Neural progenitor cell (in vitro differentiated cells): ENCODE data around the gene RFFL. TPM values are rescaled to one million over a fixed set of nuclear protein-coding genes. Genes with fewer than 3 reads are reported as not detected.

Source experiments
- DNase-seq: peaks from one replicate; pipeline ENCODE4 v3.0.0-alpha.2; 2016; ENCODE audit warnings: low spot score
- H2AFZ ChIP-seq: fragments of 200-600 bp; sonication (generic); replicated peaks from 2 replicates; pipeline ENCODE4 v1.6.1; 2016; ENCODE audit warnings: antibody characterized with exemption
- H3F3A ChIP-seq: fragments of 200-600 bp; sonication (generic); 2 replicates; pipeline ENCODE4 v1.6.1; 2016; ENCODE audit warnings: antibody characterized with exemption, low read depth
- H3K27ac ChIP-seq: fragments of 200-600 bp; sonication (generic); 2 replicates; pipeline ENCODE4 v1.5.1; 2016; ENCODE audit warnings: mild to moderate bottlenecking
- H3K27me3 ChIP-seq: fragments of 200-600 bp; sonication (generic); 2 replicates; pipeline ENCODE4 v1.6.1; 2016; ENCODE audit warnings: mild to moderate bottlenecking, moderate library complexity
- H3K36me3 ChIP-seq: fragments of 200-600 bp; sonication (generic); 2 replicates; pipeline ENCODE4 v1.5.1; 2016
- H3K4me1 ChIP-seq: fragments of 200-600 bp; sonication (generic); 2 replicates; pipeline ENCODE4 v1.6.1; 2016; ENCODE audit warnings: mixed run types
- H3K4me2 ChIP-seq: fragments of 200-600 bp; sonication (generic); 2 replicates; pipeline ENCODE4 v1.6.1; 2016
- H3K4me3 ChIP-seq: fragments of 200-600 bp; sonication (generic); 2 replicates; pipeline ENCODE4 v1.5.1; 2016
- H3K79me2 ChIP-seq: fragments of 200-600 bp; sonication (generic); 2 replicates; pipeline ENCODE4 v1.6.1; 2016; ENCODE audit warnings: low read depth
- H3K9ac ChIP-seq: fragments of 200-600 bp; sonication (generic); 2 replicates; pipeline ENCODE4 v1.6.1; 2016
- H3K9me3 ChIP-seq: fragments of 200-600 bp; sonication (generic); 2 replicates; pipeline ENCODE4 v1.5.1; 2016; ENCODE audit warnings: low read depth
- H4K20me1 ChIP-seq: fragments of 200-600 bp; sonication (generic); 2 replicates; pipeline ENCODE4 v1.6.1; 2016; ENCODE audit warnings: low read depth
- H3K27ac Mint-ChIP-seq: 3 replicates; pipeline ENCODE4 v1.8.0; 2021; ENCODE audit warnings: mixed read lengths
- H3K27me3 Mint-ChIP-seq: 2 replicates; pipeline ENCODE4 v1.8.0; 2022; ENCODE audit warnings: low read depth, mild to moderate bottlenecking, inconsistent platforms, moderate library complexity, mixed read lengths; ENCODE audit not compliant: insufficient read depth
- H3K36me3 Mint-ChIP-seq: 3 replicates; pipeline ENCODE4 v1.8.0; 2021; ENCODE audit warnings: mixed read lengths
- H3K4me1 Mint-ChIP-seq: 3 replicates; pipeline ENCODE4 v1.8.0; 2021; ENCODE audit warnings: mixed read lengths
- H3K4me3 Mint-ChIP-seq: 3 replicates; pipeline ENCODE4 v1.8.0; 2021; ENCODE audit warnings: mild to moderate bottlenecking, moderate library complexity, mixed read lengths
- H3K9me3 Mint-ChIP-seq: 3 replicates; pipeline ENCODE4 v1.8.0; 2020; ENCODE audit warnings: mixed read lengths
- EZH2 ChIP-seq: fragments of 200-600 bp; sonication (generic); IDR thresholded peaks from 2 replicates; pipeline ENCODE4 v1.6.1; 2017; ENCODE audit warnings: antibody characterized with exemption, mild to moderate bottlenecking, moderate library complexity
- EZH2phosphoT487 ChIP-seq: fragments of 200-600 bp; sonication (generic); IDR thresholded peaks from 2 replicates; pipeline ENCODE4 v1.6.1; 2017; ENCODE audit warnings: antibody characterized with exemption
- total RNA-seq: library from RNA; depleted of rRNA; stranded (reverse); fragments of >200 nt; gene quantifications from 2 replicates; pipeline ENCODE4 v1.2.3, GENCODE V29; 2015; ENCODE audit warnings: low replicate concordance
- TF ChIP-seq, protein P1 (sequence below): fragments of 200-600 bp; sonication (generic); IDR thresholded peaks from 2 replicates; pipeline ENCODE4 v1.5.1; 2017; ENCODE audit warnings: antibody characterized with exemption, mild to moderate bottlenecking

Gene RFFL
- total RNA-seq, 1 donor from 2014 or later = 20.6 TPM

DNA sequence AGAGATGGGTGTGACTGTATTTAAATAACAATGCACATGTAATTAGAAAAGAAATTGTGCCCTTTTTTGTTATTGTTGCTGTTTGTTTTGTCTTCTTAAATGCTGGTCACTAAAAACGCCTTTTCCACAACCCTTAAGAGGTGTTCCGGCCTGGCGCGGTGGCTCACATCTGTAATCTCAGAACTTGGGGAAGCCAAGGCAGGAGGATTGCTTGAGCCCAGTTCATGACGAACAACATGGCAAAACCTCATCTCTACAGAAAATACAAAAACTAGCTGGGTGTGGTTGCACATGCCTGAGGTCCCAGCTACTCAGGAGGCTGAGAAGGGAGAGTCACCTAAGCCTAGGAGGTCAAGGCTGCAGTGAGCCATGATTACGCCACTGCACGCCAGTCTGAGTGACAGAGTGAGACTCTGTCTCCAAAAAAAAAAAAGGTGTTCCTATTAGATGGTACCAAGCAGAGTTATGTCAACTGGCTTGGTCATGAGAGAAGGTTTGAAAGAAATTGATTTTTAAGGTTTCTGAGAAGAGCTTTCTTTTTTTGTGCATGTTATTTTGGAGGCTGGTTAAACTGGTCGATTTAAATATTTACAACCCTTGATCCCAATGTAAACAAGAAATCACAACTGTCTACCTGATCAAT lies 23.5 kb upstream of the RFFL start:
- H3K27me3 ChIP-seq = peaks cover 18% of the 10 kb centered on the region
- H3F3A ChIP-seq = peaks cover 14% of the 10 kb centered on the region
- no peak overlapping the region for H3K4me2 ChIP-seq
- Mint-ChIP-seq H3K27ac (no peak overlapping the region), H3K9me3 (no peaks in the 10 kb centered on the region), H3K4me1 (peaks cover 15% of the 10 kb centered on the region), H3K4me3 (peak overlapping the region; percentile 60), H3K27me3 (peaks cover 5% of the 10 kb centered on the region), H3K36me3 (no peaks in the 10 kb centered on the region)
- peaks cover 9% of the 10 kb centered on the region for H3K4me1 ChIP-seq
- DNase-seq = no peak
- no peak overlapping the region for H3K27ac ChIP-seq
- H4K20me1 ChIP-seq = peaks cover 7% of the 10 kb centered on the region
- no peaks in the 10 kb centered on the region for H3K79me2 ChIP-seq
- no peak overlapping the region for H2AFZ ChIP-seq
- peak overlapping the region; percentile 100 for H3K4me3 ChIP-seq
- H3K36me3 ChIP-seq = no peaks in the 10 kb centered on the region
- TF ChIP-seq EZH2 = no peak
- TF ChIP-seq, protein P1, sequence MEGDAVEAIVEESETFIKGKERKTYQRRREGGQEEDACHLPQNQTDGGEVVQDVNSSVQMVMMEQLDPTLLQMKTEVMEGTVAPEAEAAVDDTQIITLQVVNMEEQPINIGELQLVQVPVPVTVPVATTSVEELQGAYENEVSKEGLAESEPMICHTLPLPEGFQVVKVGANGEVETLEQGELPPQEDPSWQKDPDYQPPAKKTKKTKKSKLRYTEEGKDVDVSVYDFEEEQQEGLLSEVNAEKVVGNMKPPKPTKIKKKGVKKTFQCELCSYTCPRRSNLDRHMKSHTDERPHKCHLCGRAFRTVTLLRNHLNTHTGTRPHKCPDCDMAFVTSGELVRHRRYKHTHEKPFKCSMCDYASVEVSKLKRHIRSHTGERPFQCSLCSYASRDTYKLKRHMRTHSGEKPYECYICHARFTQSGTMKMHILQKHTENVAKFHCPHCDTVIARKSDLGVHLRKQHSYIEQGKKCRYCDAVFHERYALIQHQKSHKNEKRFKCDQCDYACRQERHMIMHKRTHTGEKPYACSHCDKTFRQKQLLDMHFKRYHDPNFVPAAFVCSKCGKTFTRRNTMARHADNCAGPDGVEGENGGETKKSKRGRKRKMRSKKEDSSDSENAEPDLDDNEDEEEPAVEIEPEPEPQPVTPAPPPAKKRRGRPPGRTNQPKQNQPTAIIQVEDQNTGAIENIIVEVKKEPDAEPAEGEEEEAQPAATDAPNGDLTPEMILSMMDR = no peak
- TF ChIP-seq EZH2phosphoT487 = no peak
- H3K9ac ChIP-seq = no peak overlapping the region
- no peaks in the 10 kb centered on the region for H3K9me3 ChIP-seq

DNA sequence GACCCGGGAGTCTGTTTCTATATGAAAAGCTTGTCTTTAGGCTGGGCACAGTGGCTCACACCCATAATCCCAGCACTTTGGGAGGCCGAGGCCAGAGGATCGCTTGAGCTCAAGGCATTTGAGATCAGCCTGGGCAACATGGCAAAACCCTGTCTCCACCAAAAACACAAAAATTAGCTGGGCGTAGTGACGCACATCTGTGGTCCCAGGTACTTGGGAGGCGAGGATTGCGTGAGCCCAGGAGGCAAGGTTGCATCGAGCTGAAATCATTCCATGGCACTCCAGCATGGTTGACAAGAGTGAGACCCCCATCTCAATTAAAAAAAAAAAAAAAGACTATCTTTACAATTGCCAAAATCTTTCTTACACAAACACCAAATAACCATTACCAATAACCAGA lies 22.7 kb upstream of the RFFL start:
- H3F3A ChIP-seq = peaks cover 14% of the 10 kb centered on the region
- no peak for DNase-seq
- peaks cover 16% of the 10 kb centered on the region for H3K4me1 ChIP-seq
- no peaks in the 10 kb centered on the region for H3K9me3 Mint-ChIP-seq
- peaks cover 7% of the 10 kb centered on the region for H4K20me1 ChIP-seq
- no peak overlapping the region for H3K9ac ChIP-seq
- H2AFZ ChIP-seq = no peak overlapping the region
- H3K27ac ChIP-seq = no peak overlapping the region
- H3K9me3 ChIP-seq = no peaks in the 10 kb centered on the region
- TF ChIP-seq, protein P1 = no peak
- TF ChIP-seq EZH2phosphoT487 (no peak), EZH2 (no peak)
- peaks cover 18% of the 10 kb centered on the region for H3K27me3 ChIP-seq
- no peak overlapping the region for H3K4me3 Mint-ChIP-seq
- no peak overlapping the region for H3K4me2 ChIP-seq
- H3K4me3 ChIP-seq = no peak overlapping the region
- no peaks in the 10 kb centered on the region for H3K36me3 ChIP-seq
- no peaks in the 10 kb centered on the region for H3K36me3 Mint-ChIP-seq
- H3K27me3 Mint-ChIP-seq = peaks cover 5% of the 10 kb centered on the region
- H3K27ac Mint-ChIP-seq = no peak overlapping the region
- peaks cover 15% of the 10 kb centered on the region for H3K4me1 Mint-ChIP-seq
- peaks cover 4% of the 10 kb centered on the region for H3K79me2 ChIP-seq

DNA sequence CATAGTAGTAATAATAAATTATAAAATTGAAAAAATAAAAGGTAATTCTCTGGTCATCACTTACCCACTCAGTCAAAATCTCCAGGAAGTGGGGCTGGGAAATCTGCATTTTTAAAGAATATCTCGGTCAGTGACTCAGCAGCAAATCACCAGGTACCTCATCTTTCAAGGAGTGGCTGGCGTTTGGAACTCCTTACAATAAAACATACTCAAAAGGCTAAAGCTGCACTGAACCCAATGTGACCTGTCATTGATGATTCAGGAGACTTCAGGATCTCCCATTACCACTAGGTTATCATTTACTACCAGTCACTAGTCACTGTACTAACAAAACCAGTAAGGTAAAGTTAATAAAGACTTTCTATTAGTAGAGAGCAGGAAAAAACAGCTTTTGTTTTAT lies 21.5 kb upstream of the RFFL start:
- Mint-ChIP-seq H3K27ac (no peak overlapping the region), H3K4me3 (no peak overlapping the region), H3K4me1 (peaks cover 15% of the 10 kb centered on the region), H3K9me3 (no peaks in the 10 kb centered on the region), H3K27me3 (peaks cover 5% of the 10 kb centered on the region), H3K36me3 (no peaks in the 10 kb centered on the region)
- DNase-seq = no peak
- peaks cover 13% of the 10 kb centered on the region for H3F3A ChIP-seq
- H4K20me1 ChIP-seq = peaks cover 7% of the 10 kb centered on the region
- H3K4me2 ChIP-seq = no peak overlapping the region
- H3K79me2 ChIP-seq = peaks cover 7% of the 10 kb centered on the region
- no peak overlapping the region for H2AFZ ChIP-seq
- H3K9me3 ChIP-seq = no peaks in the 10 kb centered on the region
- H3K9ac ChIP-seq = no peak overlapping the region
- H3K27me3 ChIP-seq = peaks cover 18% of the 10 kb centered on the region
- H3K4me3 ChIP-seq = no peak overlapping the region
- no peak overlapping the region for H3K27ac ChIP-seq
- H3K36me3 ChIP-seq = no peaks in the 10 kb centered on the region
- TF ChIP-seq EZH2phosphoT487 (no peak), EZH2 (no peak)
- TF ChIP-seq, protein P1 = no peak
- peaks cover 16% of the 10 kb centered on the region for H3K4me1 ChIP-seq
